HG02623 (cell line): ENCODE measurements around the gene WDR82.

ENCODE experiments used
- ATAC-seq: cut with Tn5 transposase; IDR thresholded peaks from one replicate; pipeline ENCODE4 v1.9.1; 2021; ENCODE audit warnings: moderate library complexity; ENCODE audit not compliant: unreplicated experiment

The WDR82 gene

GRCh38 chr3:52308308-52308707, 29.9 kb upstream of the WDR82 start:
- ATAC-seq: no peak

- ATAC-seq: no peak
These were observed 28.5 kb upstream of the WDR82 start for GRCh38 chr3:52306978-52307377.

- no peak for ATAC-seq
These were observed 27.5 kb upstream of the WDR82 start for GRCh38 chr3:52305926-52306325.

GRCh38 chr3:52303811-52304210, 25.4 kb upstream of the WDR82 start:
- no peak for ATAC-seq

GRCh38 chr3:52302426-52303145, 24.1 kb upstream of the WDR82 start:
- no peak for ATAC-seq

- no peak for ATAC-seq
These were observed 21.6 kb upstream of the WDR82 start for GRCh38 chr3:52299879-52300611.

GRCh38 chr3:52299247-52299878, 20.9 kb upstream of the WDR82 start:
- ATAC-seq: no peak

GRCh38 chr3:52298149-52299098, 20.0 kb upstream of the WDR82 start:
- no peak for ATAC-seq

GRCh38 chr3:52297242-52298148, 19.0 kb upstream of the WDR82 start:
- ATAC-seq: no peak

- ATAC-seq: no peak
These were observed 17.3 kb upstream of the WDR82 start for GRCh38 chr3:52295671-52296208.

GRCh38 chr3:52294320-52295150, 16.1 kb upstream of the WDR82 start:
- no peak for ATAC-seq

- no peak for ATAC-seq
These were observed 15.3 kb upstream of the WDR82 start for GRCh38 chr3:52293491-52294319.

- no peak for ATAC-seq
These were observed 14.0 kb upstream of the WDR82 start for GRCh38 chr3:52292247-52293065.

- no peak for ATAC-seq
These were observed 13.2 kb upstream of the WDR82 start for GRCh38 chr3:52291508-52292181.

- ATAC-seq: no peak
These were observed 12.4 kb upstream of the WDR82 start for GRCh38 chr3:52290596-52291507.
